Esophagus muscularis mucosa (tissue), 4 donors: ENCODE measurements around the gene ZFAND2B. TPM values are rescaled to one million over a fixed set of nuclear protein-coding genes. Genes with fewer than 3 reads are reported as not detected.

Source experiments
- DNase-seq: peaks from one replicate; pipeline ENCODE4 v3.0.0-alpha.2; 2017; ENCODE audit errors: extremely low spot score
- H3K27ac ChIP-seq, 4 donors: fragments of 200-600 bp; sonication (generic); replicated peaks in 1 of 4; 1 replicate in 3 of 4; 2 replicates in 1 of 4; pipeline ENCODE4 v1.5.1; 2016 to 2019; ENCODE audit warnings: mild to moderate bottlenecking in 1 of 4
- H3K27me3 ChIP-seq, 4 donors: fragments of 200-600 bp; sonication (generic); one replicate each; pipeline versions ENCODE4 v1.5.1 to v1.6.0; 2016 to 2019
- H3K36me3 ChIP-seq, 4 donors: fragments of 200-600 bp; sonication (generic); one replicate each; pipeline ENCODE4 v1.5.1; 2016 to 2019
- H3K4me1 ChIP-seq, 4 donors: fragments of 200-600 bp; sonication (generic); one replicate each; pipeline ENCODE4 v1.5.1; 2016 to 2019
- H3K4me3 ChIP-seq, 4 donors: fragments of 200-600 bp; sonication (generic); 1 replicate in 2 of 4; 2 replicates in 2 of 4; pipeline ENCODE4 v1.5.1; 2016 to 2019; ENCODE audit warnings: mild to moderate bottlenecking in 4 of 4, moderate library complexity in 1 of 4
- H3K9me3 ChIP-seq, 4 donors: fragments of 200-600 bp; sonication (generic); 1 replicate in 3 of 4; 2 replicates in 1 of 4; pipeline ENCODE4 v1.5.1; 2016 to 2019
- CTCF ChIP-seq, 3 experiments: fragments of 200-600 bp in 2 of 3; fragments of 450-650 bp in 1 of 3; sonication (generic) in 2 of 3; IDR thresholded peaks; one replicate each; pipeline ENCODE4 v1.5.1; 2017 to 2019; ENCODE audit warnings: antibody characterized with exemption in 3 of 3, mild to moderate bottlenecking in 2 of 3, moderate library complexity in 1 of 3
- EP300 ChIP-seq: sonication (generic); formaldehyde crosslinking; IDR thresholded peaks from one replicate; pipeline ENCODE4 v1.6.1; 2017; ENCODE audit warnings: antibody characterized with exemption
- POLR2A ChIP-seq: fragments of 450-650 bp; IDR thresholded peaks from one replicate; pipeline ENCODE4 v1.6.1; 2017; ENCODE audit warnings: antibody characterized with exemption, moderate library complexity, mild to moderate bottlenecking, low read depth
- POLR2AphosphoS5 ChIP-seq, 2 donors: sonication (generic); formaldehyde crosslinking; IDR thresholded peaks; one replicate each; pipeline ENCODE4 v1.6.1; 2017; ENCODE audit warnings: antibody characterized with exemption in 2 of 2
- WGBS: methylation state at CpG from one replicate; pipeline ENCODE4 v1.1.5; 2018; 5-methylcytosine and 5-hydroxymethylcytosine counted together
- intact Hi-C: fragments of 100-400 bp; cut with DNase I; formaldehyde crosslinking; loops from one replicate; pipeline ENCODE4 v1.15.1; 2023
- total RNA-seq, 4 donors: library from RNA; depleted of rRNA; stranded (reverse); fragments of >200 nt; gene quantifications; one replicate each; pipeline versions ENCODE4 v1.1.0 to v1.2.1, GENCODE V29; 2016

The ZFAND2B gene
- total RNA-seq, 4 donors from 2014 or later: 27.0 to 50.1 (median 36.9) TPM

DNA sequence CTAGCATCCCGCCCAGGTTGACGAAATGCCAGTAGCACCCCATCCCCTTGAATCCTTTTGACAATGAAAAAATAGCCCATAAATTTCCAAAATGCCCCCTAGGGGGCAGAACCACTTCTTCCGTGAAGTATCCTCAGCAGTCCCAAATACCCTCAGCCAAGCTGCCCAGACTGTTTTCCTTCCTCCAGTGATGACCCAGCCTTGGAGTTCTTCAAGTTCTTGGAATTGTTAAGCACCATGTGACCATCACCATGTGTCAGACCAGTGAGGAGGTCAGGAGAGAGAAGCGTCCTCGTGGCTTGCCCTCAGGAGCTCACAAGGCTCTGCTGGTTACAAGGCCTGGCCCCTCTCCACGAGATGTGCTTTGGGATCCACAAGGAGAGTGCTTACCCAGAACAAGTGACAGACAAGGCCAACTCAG, 35.3 kb upstream of the ZFAND2B start:
- intact Hi-C loops: loop anchor here (10.0 kb wide), 1 partner anchor 214 kb away; the partner anchor contains the start of gene DNPEP
- Histone ChIP-seq H3K27me3 (no peaks in the 10 kb centered on the region), H3K27ac (peak overlapping the region; percentile 64 to 84 (median 81)), H3K36me3 (peaks cover 19 to 39% (median 35%) of the 10 kb centered on the region in 4 donors), H3K4me1 (peaks cover 25 to 58% (median 43%) of the 10 kb centered on the region in 4 donors), H3K4me3 (no peak overlapping the region), H3K9me3 (no peaks in the 10 kb centered on the region)
- TF ChIP-seq CTCF (IDR thresholded peaks at IDR 0.05) (peak; percentile 72 to 86 (median 81)), POLR2A (no peak), EP300 (no peak), POLR2AphosphoS5 (IDR thresholded peaks at IDR 0.05) (peak; percentile 73 to 80)
- 42% methylated on average over 6 of the region's 6 CpGs for WGBS
- DNase-seq: peak; percentile 92

GRCh38 chr2:219172231-219173154, 34.1 kb upstream of the ZFAND2B start:
- WGBS: 95% methylated on average over 15 of the region's 16 CpGs
- peak overlapping the region; percentile 64 to 84 (median 81) for H3K27ac ChIP-seq
- intact Hi-C loops: loop anchor here (10.0 kb wide), 1 partner anchor 212 kb away; the partner anchor contains the start of gene DNPEP

DNA sequence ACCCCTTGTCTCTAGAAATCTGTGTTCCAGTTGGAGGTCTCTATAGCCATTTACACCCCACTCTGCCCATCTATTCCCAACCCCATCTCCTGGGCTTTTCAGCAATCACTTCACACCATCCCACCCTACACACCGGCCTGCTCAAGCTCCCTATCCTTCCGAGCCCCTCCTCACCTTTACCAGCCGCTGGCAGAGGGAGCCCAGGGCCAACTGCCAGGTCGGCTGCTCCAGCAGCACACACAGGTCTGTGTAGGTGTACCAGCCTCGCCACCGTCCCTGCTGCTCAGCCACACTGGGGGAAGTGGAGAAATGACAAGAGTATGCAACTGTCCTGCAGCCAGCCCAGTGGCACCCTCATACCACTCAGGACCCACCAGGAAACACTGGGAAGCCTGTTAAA, 33.4 kb upstream of the ZFAND2B start:
- TF ChIP-seq CTCF (IDR thresholded peaks at IDR 0.05): no peak
- no peak for TF ChIP-seq POLR2AphosphoS5 (IDR thresholded peaks at IDR 0.05)
- no peak for TF ChIP-seq POLR2A
- no peak for TF ChIP-seq EP300
- DNase-seq: peak; percentile 70
- 95% methylated on average over 6 of the region's 6 CpGs for WGBS
- Histone ChIP-seq H3K27ac (no peak overlapping the region), H3K36me3 (peaks cover 19 to 39% (median 35%) of the 10 kb centered on the region in 4 donors), H3K4me3 (no peak overlapping the region), H3K27me3 (no peaks in the 10 kb centered on the region), H3K9me3 (no peaks in the 10 kb centered on the region), H3K4me1 (peaks cover 25 to 58% (median 43%) of the 10 kb centered on the region in 4 donors)
- intact Hi-C loops: loop anchor here (10.0 kb wide), 1 partner anchor 212 kb away; the partner anchor contains the start of gene DNPEP

More at GRCh38 chr2:219172231-219173154, 34.1 kb upstream of the ZFAND2B start:
- Histone ChIP-seq H3K4me1 (peaks cover 25 to 58% (median 43%) of the 10 kb centered on the region in 4 donors), H3K27me3 (no peaks in the 10 kb centered on the region), H3K9me3 (no peaks in the 10 kb centered on the region), H3K4me3 (no peak overlapping the region), H3K36me3 (peaks cover 19 to 39% (median 35%) of the 10 kb centered on the region in 4 donors)
- DNase-seq: peak; percentile 74
- TF ChIP-seq POLR2AphosphoS5 (IDR thresholded peaks at IDR 0.05): no peak
- no peak for TF ChIP-seq EP300
- TF ChIP-seq POLR2A: no peak
- TF ChIP-seq CTCF (IDR thresholded peaks at IDR 0.05): no peak

DNA sequence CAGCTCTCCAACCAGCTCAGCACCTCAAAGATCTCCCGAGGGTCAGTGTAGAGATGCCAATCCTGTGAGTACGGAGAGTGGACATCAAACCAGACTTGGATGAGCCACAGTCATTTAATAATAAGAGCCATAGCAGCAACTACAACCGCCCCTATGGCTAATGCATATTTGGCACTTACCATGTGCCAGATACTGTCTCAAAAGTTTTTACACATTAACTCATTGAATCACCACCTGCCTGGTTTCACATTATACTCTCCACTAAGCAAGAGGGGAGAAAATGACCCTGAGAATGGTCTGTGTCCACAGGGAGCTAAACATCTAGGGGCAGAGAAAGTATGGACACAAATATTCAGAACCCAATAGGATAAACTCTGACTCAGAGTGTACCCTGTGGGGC, 32.4 kb upstream of the ZFAND2B start:
- intact Hi-C loops: loop anchor here (10.0 kb wide), 1 partner anchor 211 kb away; the partner anchor contains the start of gene DNPEP
- H3K4me3 ChIP-seq: no peak overlapping the region
- H3K27ac ChIP-seq: no peak overlapping the region
- DNase-seq: no peak
- WGBS: 89% methylated on average over 3 of the region's 3 CpGs
- no peaks in the 10 kb centered on the region for H3K27me3 ChIP-seq
- H3K4me1 ChIP-seq: peaks cover 30 to 65% (median 50%) of the 10 kb centered on the region in 4 donors
- H3K9me3 ChIP-seq: no peaks in the 10 kb centered on the region
- H3K36me3 ChIP-seq: peaks cover 19 to 39% (median 35%) of the 10 kb centered on the region in 4 donors
- TF ChIP-seq POLR2A (no peak), EP300 (no peak), POLR2AphosphoS5 (IDR thresholded peaks at IDR 0.05) (no peak), CTCF (IDR thresholded peaks at IDR 0.05) (no peak)
